Glomerular visceral epithelial cell (primary cell): ENCODE results near the gene ZNF239.
"Not testable (repeated sequence)": the region's sequence is repeated elsewhere in the genome, so short reads cannot be mapped to it uniquely, and the experiment has no call there.

Experiments
- DNase-seq: peaks from one replicate; pipeline ENCODE4 v3.0.0-alpha.2; 2016; ENCODE audit errors: extremely low spot score

The ZNF239 gene

DNA sequence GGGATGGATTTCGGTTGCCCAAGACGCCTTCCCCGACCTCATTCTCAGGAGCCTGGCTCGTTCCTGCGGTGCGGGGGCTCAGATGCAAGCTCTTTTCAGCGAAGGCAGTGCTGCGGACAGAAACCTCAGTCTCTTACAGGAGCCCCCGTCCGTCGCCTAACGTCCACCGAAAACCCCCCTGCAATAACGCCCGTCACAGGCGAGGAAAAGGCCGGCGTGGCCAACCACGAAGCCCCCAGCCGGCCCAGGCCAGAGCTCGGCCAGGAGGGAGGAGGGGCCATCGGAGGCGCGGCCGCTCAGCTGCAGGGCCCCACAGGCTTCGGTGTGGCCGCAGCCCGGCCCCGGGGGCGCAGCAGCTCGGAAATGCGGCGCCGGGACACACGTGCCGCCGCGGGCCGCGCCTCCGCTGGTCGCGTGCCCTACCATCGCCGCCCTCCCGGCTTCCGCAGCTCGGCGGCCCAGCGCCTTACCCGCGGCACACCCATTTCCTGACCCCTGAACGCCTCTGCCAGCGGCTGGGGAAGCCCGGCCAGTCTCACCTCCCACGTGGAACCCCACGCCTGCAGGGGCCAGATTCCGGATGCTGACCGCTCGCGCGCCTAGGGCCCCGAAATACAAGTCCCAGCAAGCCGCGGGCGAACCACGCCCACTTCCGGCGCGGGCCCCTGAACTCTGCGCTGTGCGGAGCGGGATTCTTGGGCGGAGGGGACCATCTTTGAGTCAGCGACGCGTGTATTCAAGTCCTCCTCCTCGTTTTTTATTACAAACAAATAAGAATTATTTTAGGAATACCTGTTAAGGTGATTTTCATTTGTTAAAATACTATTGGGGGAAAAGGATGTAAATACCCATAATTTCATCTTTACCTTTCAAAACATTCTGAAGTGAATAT is at the start of gene ZNF239:
ZNF239 (minus strand) TSS at position 616 of the 892 bp plus-strand sequence. CDS start 16,537 bp downstream, outside the sequence.
- DNase-seq, result peak; percentile 79

DNA sequence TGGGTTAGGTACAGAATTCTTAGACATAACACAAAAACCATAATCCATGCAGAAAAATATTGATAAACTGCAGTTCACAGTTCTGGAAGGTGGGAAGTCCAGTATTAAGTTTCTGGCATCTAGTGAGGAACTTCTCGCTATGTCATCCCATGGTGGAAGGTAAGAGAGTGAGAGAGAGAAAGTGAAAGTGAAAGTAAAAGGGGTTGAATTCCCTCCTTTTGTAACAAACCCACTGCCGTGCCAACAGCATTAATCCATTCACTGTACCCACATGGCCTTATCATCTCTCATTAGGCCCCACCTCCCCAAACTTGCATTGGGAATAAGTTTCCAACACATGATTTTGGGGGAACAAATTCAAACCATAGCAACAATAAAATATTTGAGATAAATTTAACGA is 48.9 kb upstream of the ZNF239 start:
- no peak for DNase-seq

DNA sequence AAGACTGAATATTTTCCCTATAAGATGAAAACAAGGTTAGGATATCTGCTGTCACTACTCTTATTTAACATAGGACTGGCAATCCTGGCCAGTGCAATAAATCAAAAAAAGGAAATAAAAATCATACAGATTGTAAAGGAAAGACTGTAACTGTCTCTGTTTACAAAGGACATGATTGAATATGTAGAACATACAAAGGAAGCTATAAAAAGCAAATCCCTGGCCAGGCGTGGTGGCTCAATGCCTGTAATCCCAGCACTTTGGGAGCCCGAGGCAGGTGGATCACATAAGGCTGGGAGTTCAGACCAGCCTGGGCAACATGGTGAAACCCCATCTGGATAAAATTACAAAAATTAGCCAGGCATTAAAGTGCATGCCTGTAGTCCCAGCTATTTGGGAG is 47.6 kb upstream of the ZNF239 start:
- DNase-seq, result no peak

- no peak for DNase-seq
Measured at GRCh38 chr10:43619368-43619767, 45.0 kb upstream of the ZNF239 start.

DNA sequence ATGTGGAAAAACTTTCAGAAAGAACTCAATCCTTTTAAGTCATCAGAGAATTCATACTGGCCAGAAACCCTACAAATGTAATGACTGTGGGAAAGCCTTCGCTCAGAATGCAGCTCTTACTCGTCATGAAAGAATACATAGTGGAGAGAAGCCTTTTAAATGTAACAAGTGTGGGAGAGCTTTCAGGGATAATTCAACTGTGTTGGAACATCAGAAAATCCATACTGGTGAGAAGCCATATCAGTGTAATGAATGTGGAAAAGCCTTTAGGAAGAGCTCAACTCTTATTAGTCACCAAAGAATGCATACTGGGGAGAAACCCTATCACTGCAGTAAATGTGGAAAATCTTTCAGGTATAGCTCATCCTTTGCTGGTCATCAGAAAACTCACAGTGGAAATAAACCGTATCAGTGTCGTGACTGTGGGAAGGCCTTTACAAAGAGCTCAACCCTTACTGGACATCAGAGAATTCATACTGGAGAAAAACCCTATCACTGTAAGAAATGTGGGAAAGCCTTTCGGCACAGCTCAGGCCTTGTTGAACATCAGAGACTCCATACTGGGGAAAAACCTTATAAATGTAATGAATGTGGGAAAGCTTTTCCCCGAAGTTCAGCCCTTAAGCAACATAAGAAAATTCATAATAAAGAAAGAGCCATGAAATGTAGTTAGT is 42.4 kb upstream of the ZNF239 start:
- DNase-seq, result no peak

GRCh38 chr10:43610636-43611035 is 36.2 kb upstream of the ZNF239 start:
- DNase-seq, result peak; percentile 8

- DNase-seq, result no peak
Measured at GRCh38 chr10:43607199-43607573, 32.8 kb upstream of the ZNF239 start.

DNA sequence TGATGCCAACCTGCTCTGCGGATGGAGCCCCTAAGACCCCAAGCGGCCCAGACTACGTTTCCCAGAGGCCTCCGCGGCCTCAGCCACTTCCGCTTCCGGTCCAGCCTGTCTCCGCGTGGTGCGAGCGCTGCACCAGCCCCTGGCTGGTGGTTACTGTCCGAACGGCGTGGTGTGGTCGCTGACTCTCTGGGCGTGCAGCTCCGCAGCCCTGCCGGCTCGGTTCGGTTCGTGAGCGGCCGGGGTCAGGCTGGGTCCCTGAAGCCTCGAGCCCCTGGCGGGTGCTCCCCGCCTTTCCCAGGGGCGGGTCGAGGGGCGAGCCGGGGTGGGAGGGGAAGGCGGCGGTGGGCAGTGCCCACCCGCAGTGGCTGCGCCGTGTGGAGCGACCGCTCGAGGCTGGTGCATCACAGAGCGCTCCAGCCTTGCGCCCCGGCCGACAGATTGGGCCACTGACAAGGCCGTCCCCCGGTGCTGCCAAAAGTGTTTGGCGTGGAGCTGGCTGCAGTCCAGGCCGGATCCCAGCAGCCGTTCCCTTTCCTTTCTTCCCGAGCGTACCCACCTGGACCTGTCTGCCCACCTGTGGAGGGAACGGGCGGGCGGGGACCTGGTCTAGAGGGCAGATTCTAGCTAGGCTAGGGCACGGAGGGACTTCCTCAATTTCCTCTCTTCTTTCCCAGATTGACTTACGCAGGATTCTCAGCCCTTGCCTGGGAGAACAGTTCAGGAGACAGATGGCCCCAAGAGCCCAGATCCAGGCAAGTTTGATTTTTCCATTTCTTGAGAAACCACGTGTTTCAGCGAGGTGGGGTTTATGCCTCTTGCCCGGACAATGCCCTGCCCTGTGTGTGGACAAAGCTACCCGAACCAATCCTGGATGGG is 32.1 kb upstream of the ZNF239 start, which contains the start of gene ZNF485:
ZNF485 (plus strand) TSS at position 116 of the 876 bp plus-strand sequence; CDS start at position 729, 613 bp downstream.
- peak; percentile 63 for DNase-seq

GRCh38 chr10:43605850-43606322 is 31.5 kb upstream of the ZNF239 start:
- DNase-seq, result no peak

GRCh38 chr10:43601576-43601975 is 27.2 kb upstream of the ZNF239 start:
- not testable (repeated sequence) for DNase-seq

- no peak for DNase-seq
Measured at GRCh38 chr10:43599333-43599732, 24.9 kb upstream of the ZNF239 start.

DNA sequence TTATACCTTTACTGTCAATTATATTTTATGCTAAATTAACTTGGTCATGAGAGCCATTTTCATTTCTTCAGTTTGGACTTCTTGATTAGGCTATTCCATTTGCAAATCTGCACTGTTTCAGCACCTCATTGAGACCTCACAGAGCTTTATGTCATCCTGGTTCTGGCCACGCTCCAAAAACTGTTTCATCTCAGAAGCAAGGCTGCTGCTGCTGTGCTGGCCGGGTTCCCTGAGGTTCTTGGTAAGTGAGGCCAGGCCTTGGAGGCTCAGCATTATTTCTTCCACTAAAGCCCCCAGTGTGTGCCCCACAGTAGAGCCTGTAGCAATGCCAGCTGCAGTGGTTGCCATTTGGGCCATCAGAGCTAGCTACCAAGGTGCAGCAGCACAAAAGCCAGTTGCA is 24.0 kb upstream of the ZNF239 start:
- no peak for DNase-seq

DNA sequence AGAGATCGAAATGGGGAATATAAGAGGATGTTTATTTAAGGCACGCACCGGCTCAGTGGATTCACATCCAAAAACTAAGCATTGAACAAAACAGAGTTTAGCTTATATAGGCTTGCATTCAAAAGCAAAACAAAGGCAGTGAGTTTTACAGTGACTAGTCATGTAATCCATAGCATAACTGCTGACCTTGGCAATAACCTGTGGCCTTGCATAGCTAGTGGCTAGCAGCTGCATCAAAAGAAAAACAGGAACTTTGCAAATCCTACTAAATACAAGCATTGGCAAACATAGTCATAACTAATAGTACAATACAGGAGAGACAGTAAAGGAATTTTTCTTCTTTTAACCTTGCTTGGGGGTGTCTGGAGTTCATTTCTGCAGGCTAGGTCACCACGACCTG is 22.1 kb upstream of the ZNF239 start:
- DNase-seq, result no peak

DNA sequence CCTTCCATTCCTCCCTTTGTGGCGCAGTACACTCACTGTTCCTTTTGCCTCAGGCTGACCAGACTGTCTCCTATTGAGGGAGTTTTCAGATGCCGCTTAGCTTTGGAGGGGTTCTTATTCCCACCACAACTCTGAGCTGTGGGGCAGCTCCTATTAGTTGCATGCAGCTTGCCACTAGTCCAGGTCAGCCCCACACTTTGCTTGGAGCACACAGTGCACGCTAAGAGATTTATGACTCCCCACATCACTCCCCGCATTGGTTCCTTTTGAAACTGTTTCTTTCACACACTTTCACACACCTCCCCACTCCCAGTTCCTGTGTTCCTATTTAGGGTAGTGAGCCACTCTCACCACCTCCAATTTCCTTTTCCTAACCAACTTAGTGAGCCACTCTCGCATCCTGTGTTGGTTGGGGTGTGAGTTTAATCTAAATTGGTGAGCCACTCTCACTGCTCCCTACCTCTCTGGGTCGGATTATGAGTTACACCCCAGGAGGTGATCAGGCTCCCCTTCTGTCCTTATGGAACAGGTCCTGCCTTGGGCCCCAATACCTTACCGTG is 21.4 kb upstream of the ZNF239 start:
- no peak for DNase-seq

DNA sequence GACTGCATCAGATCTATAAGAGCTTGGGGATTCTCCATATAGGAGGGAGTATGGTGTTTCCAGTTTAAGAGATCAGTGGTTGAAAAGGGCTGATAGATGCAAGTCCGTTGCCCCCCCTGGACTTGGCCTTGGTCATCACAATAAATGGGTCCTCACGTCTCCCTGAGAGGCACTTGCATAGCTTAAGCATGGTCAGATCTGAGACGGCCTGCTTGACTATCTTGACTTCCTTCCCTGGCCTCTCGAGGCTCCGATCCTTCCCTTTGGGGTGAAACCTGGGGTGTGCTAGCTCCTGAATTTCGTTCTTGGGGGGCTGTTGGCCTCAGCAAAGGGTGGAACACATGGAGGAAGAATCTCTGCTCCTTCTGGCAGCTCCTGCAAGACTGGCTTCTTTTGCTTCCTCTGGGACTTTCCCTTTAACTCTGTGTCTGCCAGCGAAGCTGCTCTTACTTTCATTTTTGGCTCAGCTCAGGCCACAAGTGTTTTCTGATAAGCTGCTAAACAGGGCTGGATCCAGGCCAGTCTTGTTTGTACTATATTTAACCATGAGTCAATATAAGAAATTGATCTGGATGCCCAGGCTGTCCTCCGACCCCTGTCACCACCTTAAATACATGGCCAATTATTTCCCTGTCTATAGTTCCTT is 20.7 kb upstream of the ZNF239 start:
- DNase-seq, result peak; percentile 31

DNA sequence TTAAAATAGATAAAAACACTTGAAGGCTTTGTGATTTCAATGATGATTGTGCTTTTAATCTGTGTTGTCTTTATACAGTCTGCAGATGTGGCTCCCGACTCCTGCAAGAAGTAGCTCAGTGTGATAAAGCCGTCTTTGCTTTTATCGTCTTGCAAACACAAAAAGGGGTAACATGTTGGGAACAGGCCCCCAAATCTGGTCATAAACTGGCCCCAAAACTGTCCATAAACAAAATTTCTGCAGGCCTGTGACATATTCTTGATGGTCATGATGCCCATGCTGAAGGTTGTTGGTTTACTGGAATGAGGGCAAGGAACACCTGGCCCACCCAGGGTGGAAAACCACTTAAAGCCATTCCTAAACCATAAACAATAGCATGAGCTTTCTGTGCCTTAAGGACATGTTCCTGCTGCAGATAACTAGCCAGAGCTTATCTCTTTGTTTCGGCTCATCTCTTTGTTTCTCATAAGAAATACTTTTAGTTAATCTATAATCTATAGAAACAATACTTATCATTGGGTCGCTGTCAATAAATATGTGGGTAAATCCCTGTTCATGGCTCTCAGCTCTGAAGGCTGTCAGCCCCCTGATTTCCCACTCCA is 17.0 kb upstream of the ZNF239 start:
- DNase-seq, result no peak

GRCh38 chr10:43586730-43587115 is 12.3 kb upstream of the ZNF239 start:
- DNase-seq, result not testable (repeated sequence)

GRCh38 chr10:43585981-43586729 is 11.7 kb upstream of the ZNF239 start:
- DNase-seq, result no peak

DNA sequence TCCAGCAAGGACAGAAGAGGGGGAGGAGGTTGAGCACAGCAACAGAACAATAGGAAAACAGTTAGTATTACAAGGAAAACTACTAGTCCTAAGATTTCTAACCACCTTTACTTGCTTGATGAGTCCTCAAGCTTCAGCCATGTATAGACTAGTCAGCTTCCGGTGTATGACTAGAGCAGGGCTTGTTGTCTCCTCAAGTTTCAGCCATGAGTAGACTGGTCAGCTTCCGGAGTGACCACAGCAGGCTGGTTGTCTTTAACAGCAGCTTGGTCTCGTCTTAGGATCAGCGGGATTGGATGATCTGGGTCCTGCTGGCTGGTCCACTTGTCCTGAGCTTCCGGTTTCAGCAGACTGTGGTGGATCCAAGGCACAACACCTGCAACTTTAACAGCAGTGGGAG is 10.6 kb upstream of the ZNF239 start:
- no peak for DNase-seq

DNA sequence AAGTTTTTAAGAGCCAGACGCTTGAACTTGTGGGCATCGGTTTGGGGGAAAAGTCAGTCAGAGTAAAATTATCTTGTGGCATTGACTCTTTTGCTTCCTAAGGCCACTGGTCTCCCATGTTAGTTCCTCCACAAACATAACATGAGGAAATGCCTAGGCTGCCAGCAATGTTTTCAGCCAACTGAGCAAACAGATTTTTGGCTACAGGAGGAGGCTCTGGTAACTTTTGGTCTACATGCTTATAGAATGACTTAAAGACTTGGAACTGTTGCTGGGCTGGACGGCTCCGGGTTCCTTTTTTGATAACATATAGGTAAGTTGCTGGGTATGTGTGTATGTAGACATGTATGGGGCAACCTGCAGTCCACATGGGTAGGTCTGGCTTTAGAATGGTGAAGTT is 9.6 kb upstream of the ZNF239 start:
- DNase-seq, result no peak
